Panc1 (cell line): Measurements from ENCODE around the gene TRIM27. TPM values are rescaled to one million over a fixed set of nuclear protein-coding genes. Genes with fewer than 3 reads are reported as not detected.
"Not testable (repeated sequence)": the region's sequence is repeated elsewhere in the genome, so short reads cannot be mapped to it uniquely, and the experiment has no call there.

ENCODE experiments used
- ATAC-seq: fragments of 200-7000 bp; cut with Tn5 transposase; 2 replicates; pipeline ENCODE4 v1.9.1; 2020; ENCODE audit warnings: mild to moderate bottlenecking, moderate library complexity
- BruUV-seq: library from RNA; stranded (reverse); fragments of 400-500 nt; replicated peaks from 2 replicates; lab custom pipeline; 2021; lab: Mats Ljungman, UMichigan
- CTCF ChIA-PET: fragments of 300-600 bp; sonication (Branson Sonifier 250); formaldehyde crosslinking; loops from one replicate; lab custom pipeline; 2022; ENCODE audit warnings: antibody characterized with exemption; lab: Charles Lee
- POLR2A ChIA-PET: fragments of 300-600 bp; sonication (Branson Sonifier 250); formaldehyde crosslinking; loops from one replicate; lab custom pipeline; 2022; ENCODE audit warnings: antibody characterized with exemption; lab: Charles Lee
- DNase-seq: peaks from one replicate; pipeline ENCODE4 v3.0.0-alpha.2; 2010; ENCODE audit warnings: low read depth, low spot score
- H3K27ac ChIP-seq: 2 replicates; pipeline ENCODE4 v1.5.1; 2011; ENCODE audit warnings: mild to moderate bottlenecking, low read length, inconsistent platforms
- H3K27me3 ChIP-seq: fragments of 200-500 bp; sonication (Bioruptor generic); 2 replicates; pipeline ENCODE4 v1.6.0; 2014; ENCODE audit warnings: low read length, inconsistent platforms; ENCODE audit not compliant: control insufficient read depth, insufficient read depth
- H3K36me3 ChIP-seq: fragments of 200-500 bp; sonication (Bioruptor generic); 2 replicates; pipeline ENCODE4 v1.5.1; 2014; ENCODE audit warnings: inconsistent platforms, mild to moderate bottlenecking, low read length, moderate library complexity; ENCODE audit not compliant: control insufficient read depth, insufficient read depth
- H3K4me1 ChIP-seq: 2 replicates; pipeline ENCODE4 v1.5.1; 2011; ENCODE audit warnings: inconsistent platforms, mild to moderate bottlenecking, low read length, moderate library complexity; ENCODE audit not compliant: control insufficient read depth, insufficient read depth
- H3K4me3 ChIP-seq, 2 experiments: 2 replicates each; pipeline ENCODE4 v1.5.1; 2011 to 2012; ENCODE audit warnings: low read depth in 2 of 2, low read length in 2 of 2, mild to moderate bottlenecking in 2 of 2, inconsistent platforms in 1 of 2, moderate library complexity in 1 of 2
- H3K9me3 ChIP-seq: fragments of 200-500 bp; sonication (Bioruptor generic); 2 replicates; pipeline ENCODE4 v1.5.1; 2014; ENCODE audit warnings: low read depth, mild to moderate bottlenecking, inconsistent platforms, low read length, moderate library complexity; ENCODE audit not compliant: control insufficient read depth, insufficient read depth
- POLR2AphosphoS5 ChIP-seq: IDR thresholded peaks from 2 replicates; pipeline ENCODE4 v1.6.1; 2012; ENCODE audit warnings: mild to moderate bottlenecking, low read depth, low read length, moderate library complexity
- TCF7L2 ChIP-seq: IDR thresholded peaks from 2 replicates; pipeline ENCODE4 v1.6.1; 2011; ENCODE audit warnings: mild to moderate bottlenecking, low read depth, low read length, inconsistent platforms
- in situ Hi-C: cut with HindIII; loops from 2 replicates; pipeline ENCODE4 v1.10.0; 2016; ENCODE audit warnings: low sequenced_read_pairs, low pct_unique_long_range_greater_than_20kb
- intact Hi-C: fragments of 100-400 bp; cut with micrococcal nuclease; formaldehyde crosslinking; loops from one replicate; pipeline ENCODE4 v1.10.0; 2022; ENCODE audit not compliant: unreplicated experiment
- total RNA-seq: library from RNA; stranded (reverse); gene quantifications from one replicate; pipeline ENCODE4 v1.2.1, GENCODE V29; 2021; ENCODE audit not compliant: unreplicated experiment
- TF ChIP-seq, protein P1 (sequence below): fragments of 450-650 bp; IDR thresholded peaks from 2 replicates; pipeline ENCODE4 v1.5.1; 2017; ENCODE audit warnings: mild to moderate bottlenecking
- TF ChIP-seq, protein P2 (sequence below), 2 experiments: IDR thresholded peaks; 2 replicates each; pipeline ENCODE4 v1.6.1; 2011 to 2012; ENCODE audit warnings: low read depth in 2 of 2, control low read depth in 1 of 2, low read length in 1 of 2, mild to moderate bottlenecking in 1 of 2, moderate library complexity in 1 of 2; ENCODE audit not compliant: insufficient read depth in 1 of 2

The TRIM27 gene
- total RNA-seq, 1 experiment from 2014 or later = 53.0 TPM

GRCh38 chr6:28929887-28930620, 6.3 kb upstream of the TRIM27 start:
- no TSS peak for BruUV-seq
- Histone ChIP-seq H3K27me3 (no peaks in the 10 kb centered on the region), H3K4me3 (no peak overlapping the region), H3K4me1 (peaks cover under 1% of the 10 kb centered on the region; the same call in 1 of the 2 replicates), H3K27ac (no peak overlapping the region), H3K36me3 (no peaks in the 10 kb centered on the region), H3K9me3 (no peaks in the 10 kb centered on the region)
- TF ChIP-seq, protein P1, sequence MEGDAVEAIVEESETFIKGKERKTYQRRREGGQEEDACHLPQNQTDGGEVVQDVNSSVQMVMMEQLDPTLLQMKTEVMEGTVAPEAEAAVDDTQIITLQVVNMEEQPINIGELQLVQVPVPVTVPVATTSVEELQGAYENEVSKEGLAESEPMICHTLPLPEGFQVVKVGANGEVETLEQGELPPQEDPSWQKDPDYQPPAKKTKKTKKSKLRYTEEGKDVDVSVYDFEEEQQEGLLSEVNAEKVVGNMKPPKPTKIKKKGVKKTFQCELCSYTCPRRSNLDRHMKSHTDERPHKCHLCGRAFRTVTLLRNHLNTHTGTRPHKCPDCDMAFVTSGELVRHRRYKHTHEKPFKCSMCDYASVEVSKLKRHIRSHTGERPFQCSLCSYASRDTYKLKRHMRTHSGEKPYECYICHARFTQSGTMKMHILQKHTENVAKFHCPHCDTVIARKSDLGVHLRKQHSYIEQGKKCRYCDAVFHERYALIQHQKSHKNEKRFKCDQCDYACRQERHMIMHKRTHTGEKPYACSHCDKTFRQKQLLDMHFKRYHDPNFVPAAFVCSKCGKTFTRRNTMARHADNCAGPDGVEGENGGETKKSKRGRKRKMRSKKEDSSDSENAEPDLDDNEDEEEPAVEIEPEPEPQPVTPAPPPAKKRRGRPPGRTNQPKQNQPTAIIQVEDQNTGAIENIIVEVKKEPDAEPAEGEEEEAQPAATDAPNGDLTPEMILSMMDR = no peak
- no peak for TF ChIP-seq POLR2AphosphoS5
- ChIA-PET POLR2A (no interaction called here), CTCF (no interaction called here)
- in situ Hi-C loops = no loop called here
- no peak for ATAC-seq
- no peak for DNase-seq
- intact Hi-C loops = no loop called here

- H3K27ac ChIP-seq, H3K9me3 ChIP-seq, BruUV-seq, in situ Hi-C loops, intact Hi-C loops, H3K4me3 ChIP-seq, H3K36me3 ChIP-seq, ATAC-seq, POLR2A ChIA-PET, H3K27me3 ChIP-seq, H3K4me1 ChIP-seq, DNase-seq: not testable (repeated sequence)
- CTCF ChIA-PET = interaction anchor here (0.6 kb wide), 1 partner anchor 79 kb away, joined by 9 read pairs; no protein-coding TSS in a partner anchor
These were observed 5.6 kb upstream of the TRIM27 start for GRCh38 chr6:28929339-28929738.

GRCh38 chr6:28927846-28928245, 4.1 kb upstream of the TRIM27 start:
- ATAC-seq (no peak), DNase-seq (no peak)
- Histone ChIP-seq H3K36me3 (no peaks in the 10 kb centered on the region; the same call in 1 of the 2 replicates), H3K27ac (no peak overlapping the region), H3K4me3 (no peak overlapping the region), H3K9me3 (no peaks in the 10 kb centered on the region), H3K27me3 (no peaks in the 10 kb centered on the region), H3K4me1 (peaks cover 6% of the 10 kb centered on the region)
- no TSS peak for BruUV-seq
- intact Hi-C loops (no loop called here), in situ Hi-C loops (no loop called here)
- ChIA-PET POLR2A (no interaction called here), CTCF (no interaction called here)
- TF ChIP-seq, protein P2, sequence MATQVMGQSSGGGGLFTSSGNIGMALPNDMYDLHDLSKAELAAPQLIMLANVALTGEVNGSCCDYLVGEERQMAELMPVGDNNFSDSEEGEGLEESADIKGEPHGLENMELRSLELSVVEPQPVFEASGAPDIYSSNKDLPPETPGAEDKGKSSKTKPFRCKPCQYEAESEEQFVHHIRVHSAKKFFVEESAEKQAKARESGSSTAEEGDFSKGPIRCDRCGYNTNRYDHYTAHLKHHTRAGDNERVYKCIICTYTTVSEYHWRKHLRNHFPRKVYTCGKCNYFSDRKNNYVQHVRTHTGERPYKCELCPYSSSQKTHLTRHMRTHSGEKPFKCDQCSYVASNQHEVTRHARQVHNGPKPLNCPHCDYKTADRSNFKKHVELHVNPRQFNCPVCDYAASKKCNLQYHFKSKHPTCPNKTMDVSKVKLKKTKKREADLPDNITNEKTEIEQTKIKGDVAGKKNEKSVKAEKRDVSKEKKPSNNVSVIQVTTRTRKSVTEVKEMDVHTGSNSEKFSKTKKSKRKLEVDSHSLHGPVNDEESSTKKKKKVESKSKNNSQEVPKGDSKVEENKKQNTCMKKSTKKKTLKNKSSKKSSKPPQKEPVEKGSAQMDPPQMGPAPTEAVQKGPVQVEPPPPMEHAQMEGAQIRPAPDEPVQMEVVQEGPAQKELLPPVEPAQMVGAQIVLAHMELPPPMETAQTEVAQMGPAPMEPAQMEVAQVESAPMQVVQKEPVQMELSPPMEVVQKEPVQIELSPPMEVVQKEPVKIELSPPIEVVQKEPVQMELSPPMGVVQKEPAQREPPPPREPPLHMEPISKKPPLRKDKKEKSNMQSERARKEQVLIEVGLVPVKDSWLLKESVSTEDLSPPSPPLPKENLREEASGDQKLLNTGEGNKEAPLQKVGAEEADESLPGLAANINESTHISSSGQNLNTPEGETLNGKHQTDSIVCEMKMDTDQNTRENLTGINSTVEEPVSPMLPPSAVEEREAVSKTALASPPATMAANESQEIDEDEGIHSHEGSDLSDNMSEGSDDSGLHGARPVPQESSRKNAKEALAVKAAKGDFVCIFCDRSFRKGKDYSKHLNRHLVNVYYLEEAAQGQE (IDR thresholded peaks at IDR 0.05; ENCODE audit: insufficient read depth in 1 of 2, low read depth in 2 of 2, low read length in 1 of 2) = no peak
- TF ChIP-seq TCF7L2 = no peak
